WTC11 (cell line): ENCODE results near the gene HSPA12A. TPM values are rescaled to one million over a fixed set of nuclear protein-coding genes. Genes with fewer than 3 reads are reported as not detected.

Source experiments
- ATAC-seq: fragments of 200-7000 bp; cut with Tn5 transposase; 2 replicates; pipeline ENCODE4 v1.10.0; 2021; ENCODE audit warnings: mild to moderate bottlenecking, moderate library complexity
- CTCF ChIA-PET: fragments of 300-600 bp; sonication (Branson Sonifier 250); formaldehyde crosslinking; loops from one replicate; lab custom pipeline; 2021; ENCODE audit warnings: antibody characterized with exemption; lab: Charles Lee
- POLR2A ChIA-PET: fragments of 350-600 bp; sonication (Branson Sonifier 250); formaldehyde crosslinking; loops from one replicate; lab custom pipeline; 2021; ENCODE audit warnings: antibody characterized with exemption; lab: Charles Lee
- DNase-seq: peaks from one replicate; pipeline ENCODE4 v3.0.0; 2021; ENCODE audit warnings: low spot score
- H3K27ac Mint-ChIP-seq: 2 replicates; pipeline ENCODE4 v1.8.0; 2021; ENCODE audit warnings: mixed read lengths
- H3K27me3 Mint-ChIP-seq: 2 replicates; pipeline ENCODE4 v1.8.0; 2021; ENCODE audit warnings: low read depth, mild to moderate bottlenecking, moderate library complexity, mixed read lengths
- H3K36me3 Mint-ChIP-seq: 2 replicates; pipeline ENCODE4 v1.8.0; 2021; ENCODE audit warnings: mixed read lengths
- H3K4me1 Mint-ChIP-seq: 2 replicates; pipeline ENCODE4 v1.8.0; 2022; ENCODE audit warnings: mixed read lengths
- H3K4me3 Mint-ChIP-seq: 2 replicates; pipeline ENCODE4 v1.8.0; 2021; ENCODE audit warnings: mild to moderate bottlenecking, moderate library complexity, mixed read lengths
- H3K9me3 Mint-ChIP-seq: 2 replicates; pipeline ENCODE4 v1.8.0; 2021; ENCODE audit warnings: mixed read lengths
- ATF2 ChIP-seq: sonication (generic); formaldehyde crosslinking; IDR thresholded peaks from 2 replicates; pipeline ENCODE4 v1.8.1; 2022; ENCODE audit warnings: low read depth, missing genetic modification reagents, borderline replicate concordance
- CREB1 ChIP-seq: sonication (generic); formaldehyde crosslinking; IDR thresholded peaks from 2 replicates; pipeline ENCODE4 v1.8.0; 2023; ENCODE audit warnings: mild to moderate bottlenecking, missing genetic modification reagents
- FOXK1 ChIP-seq: sonication (generic); formaldehyde crosslinking; IDR thresholded peaks from 2 replicates; pipeline ENCODE4 v1.8.0; 2022; ENCODE audit warnings: mild to moderate bottlenecking, moderate library complexity, missing genetic modification reagents
- GABPB1 ChIP-seq: sonication (generic); formaldehyde crosslinking; IDR thresholded peaks from 2 replicates; pipeline ENCODE4 v1.8.1; 2023; ENCODE audit warnings: mild to moderate bottlenecking, missing genetic modification reagents
- GRHL2 ChIP-seq: fragments of 250-450 bp; sonication (Bioruptor Pico); IDR thresholded peaks from 2 replicates; pipeline ENCODE4 v1.8.0; 2022; ENCODE audit warnings: mild to moderate bottlenecking, moderate library complexity; ENCODE audit not compliant: insufficient replicate concordance, severe bottlenecking
- GTF2I ChIP-seq: fragments of 250-450 bp; sonication (Bioruptor Pico); conservative IDR thresholded peaks from 2 replicates; pipeline ENCODE4 v1.4.0; 2021; ENCODE audit warnings: mild to moderate bottlenecking
- HMGA2 ChIP-seq: fragments of 250-450 bp; sonication (Bioruptor Pico); IDR thresholded peaks from 2 replicates; pipeline ENCODE4 v1.4.0; 2021; ENCODE audit warnings: mild to moderate bottlenecking, moderate library complexity
- NFATC4 ChIP-seq: fragments of 250-450 bp; sonication (Bioruptor Pico); IDR thresholded peaks from 2 replicates; pipeline ENCODE4 v1.9.0; 2021; ENCODE audit warnings: mild to moderate bottlenecking
- NR3C1 ChIP-seq: sonication (generic); formaldehyde crosslinking; conservative IDR thresholded peaks from 2 replicates; pipeline ENCODE4 v1.8.1; 2023; ENCODE audit warnings: low read depth, mild to moderate bottlenecking, missing genetic modification reagents
- OVOL2 ChIP-seq: fragments of 250-450 bp; sonication (Bioruptor Pico); IDR thresholded peaks from 2 replicates; pipeline ENCODE4 v1.9.0; 2021; ENCODE audit warnings: mild to moderate bottlenecking, borderline replicate concordance
- SMAD4 ChIP-seq: sonication (generic); formaldehyde crosslinking; IDR thresholded peaks from 2 replicates; pipeline ENCODE4 v1.8.0; 2022; ENCODE audit warnings: mild to moderate bottlenecking, missing genetic modification reagents
- SOX15 ChIP-seq: fragments of 250-450 bp; sonication (Bioruptor Pico); IDR thresholded peaks from 2 replicates; pipeline ENCODE4 v1.9.0; 2021; ENCODE audit warnings: mild to moderate bottlenecking
- ZNF396 ChIP-seq: fragments of 250-450 bp; sonication (Bioruptor Pico); IDR thresholded peaks from 2 replicates; pipeline ENCODE4 v1.8.0; 2021; ENCODE audit warnings: mild to moderate bottlenecking, moderate library complexity, borderline replicate concordance
- ZNF416 ChIP-seq: fragments of 250-450 bp; sonication (Bioruptor Pico); IDR thresholded peaks from 2 replicates; pipeline ENCODE4 v1.9.0; 2021; ENCODE audit warnings: mild to moderate bottlenecking, inconsistent platforms
- total RNA-seq: library from RNA; stranded (reverse); gene quantifications from 3 replicates; pipeline ENCODE4 v1.2.3, GENCODE V29; 2021
- TF ChIP-seq, protein P1 (sequence below): sonication (generic); formaldehyde crosslinking; IDR thresholded peaks from 2 replicates; pipeline ENCODE4 v1.8.1; 2023; ENCODE audit warnings: mild to moderate bottlenecking, missing genetic modification reagents, borderline replicate concordance
- TF ChIP-seq, protein P2 (sequence below): fragments of 250-450 bp; sonication (Bioruptor Pico); IDR thresholded peaks from 2 replicates; pipeline ENCODE4 v1.9.0; 2021; ENCODE audit warnings: mild to moderate bottlenecking
- TF ChIP-seq, protein P3 (sequence below): fragments of 250-450 bp; sonication (Bioruptor Pico); IDR thresholded peaks from 2 replicates; pipeline ENCODE4 v1.9.0; 2021; ENCODE audit warnings: mild to moderate bottlenecking

HSPA12A gene
- total RNA-seq, 1 experiment from 2014 or later = 7.2 TPM

GRCh38 chr10:116728526-116729096 is 13.8 kb downstream of the HSPA12A start (continued):
- TF ChIP-seq, protein P1, sequence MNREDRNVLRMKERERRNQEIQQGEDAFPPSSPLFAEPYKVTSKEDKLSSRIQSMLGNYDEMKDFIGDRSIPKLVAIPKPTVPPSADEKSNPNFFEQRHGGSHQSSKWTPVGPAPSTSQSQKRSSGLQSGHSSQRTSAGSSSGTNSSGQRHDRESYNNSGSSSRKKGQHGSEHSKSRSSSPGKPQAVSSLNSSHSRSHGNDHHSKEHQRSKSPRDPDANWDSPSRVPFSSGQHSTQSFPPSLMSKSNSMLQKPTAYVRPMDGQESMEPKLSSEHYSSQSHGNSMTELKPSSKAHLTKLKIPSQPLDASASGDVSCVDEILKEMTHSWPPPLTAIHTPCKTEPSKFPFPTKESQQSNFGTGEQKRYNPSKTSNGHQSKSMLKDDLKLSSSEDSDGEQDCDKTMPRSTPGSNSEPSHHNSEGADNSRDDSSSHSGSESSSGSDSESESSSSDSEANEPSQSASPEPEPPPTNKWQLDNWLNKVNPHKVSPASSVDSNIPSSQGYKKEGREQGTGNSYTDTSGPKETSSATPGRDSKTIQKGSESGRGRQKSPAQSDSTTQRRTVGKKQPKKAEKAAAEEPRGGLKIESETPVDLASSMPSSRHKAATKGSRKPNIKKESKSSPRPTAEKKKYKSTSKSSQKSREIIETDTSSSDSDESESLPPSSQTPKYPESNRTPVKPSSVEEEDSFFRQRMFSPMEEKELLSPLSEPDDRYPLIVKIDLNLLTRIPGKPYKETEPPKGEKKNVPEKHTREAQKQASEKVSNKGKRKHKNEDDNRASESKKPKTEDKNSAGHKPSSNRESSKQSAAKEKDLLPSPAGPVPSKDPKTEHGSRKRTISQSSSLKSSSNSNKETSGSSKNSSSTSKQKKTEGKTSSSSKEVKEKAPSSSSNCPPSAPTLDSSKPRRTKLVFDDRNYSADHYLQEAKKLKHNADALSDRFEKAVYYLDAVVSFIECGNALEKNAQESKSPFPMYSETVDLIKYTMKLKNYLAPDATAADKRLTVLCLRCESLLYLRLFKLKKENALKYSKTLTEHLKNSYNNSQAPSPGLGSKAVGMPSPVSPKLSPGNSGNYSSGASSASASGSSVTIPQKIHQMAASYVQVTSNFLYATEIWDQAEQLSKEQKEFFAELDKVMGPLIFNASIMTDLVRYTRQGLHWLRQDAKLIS (CRISPR knock-in tag) = no peak
- TF ChIP-seq SOX15 (CRISPR knock-in tag) = no peak

DNA sequence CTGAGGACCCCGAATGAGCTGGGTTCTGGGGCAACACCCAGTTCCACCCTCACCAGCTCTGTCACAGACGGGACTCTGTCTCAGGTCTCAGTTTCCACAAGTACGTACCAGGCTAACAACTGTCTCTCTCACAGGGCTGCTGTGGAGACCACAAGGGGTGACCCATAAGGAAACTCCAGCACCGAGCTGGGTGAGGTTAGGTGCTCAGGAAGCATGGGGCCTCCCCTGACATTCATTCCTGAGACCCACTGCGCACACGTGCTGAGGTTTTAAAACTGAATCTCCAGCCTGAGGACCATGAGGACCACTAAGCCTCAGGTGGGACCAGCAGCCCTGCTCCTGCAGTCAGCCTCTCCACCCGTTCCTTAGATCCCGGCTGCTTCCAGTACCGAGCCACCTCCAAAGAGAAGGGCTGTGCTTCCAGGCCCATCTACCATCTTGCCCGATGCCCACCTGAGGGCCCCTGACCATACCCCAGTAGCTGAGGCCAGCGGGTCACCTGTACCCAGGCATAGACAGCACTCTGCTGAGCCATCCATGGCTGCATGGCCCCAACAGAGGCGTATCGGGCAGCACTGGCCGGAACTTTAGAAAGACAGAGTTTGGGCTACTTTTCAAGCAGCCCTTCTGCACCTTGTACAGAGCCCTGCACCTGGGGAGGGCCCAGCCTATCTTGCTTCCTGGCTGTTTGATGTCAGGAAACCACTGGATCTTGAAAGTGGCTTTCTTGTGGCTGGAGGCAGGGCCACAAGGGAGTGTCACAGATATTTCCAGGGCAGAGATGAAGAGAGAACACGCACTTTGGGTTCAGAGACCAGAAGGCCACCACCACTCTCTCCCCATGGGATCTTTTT is 18.7 kb downstream of the HSPA12A start:
- TF ChIP-seq NFATC4 (CRISPR knock-in tag) = no peak
- no peak for TF ChIP-seq NR3C1 (CRISPR knock-in tag)
- no peak for TF ChIP-seq SMAD4 (CRISPR knock-in tag)
- TF ChIP-seq GRHL2 = no peak
- TF ChIP-seq, protein P2, sequence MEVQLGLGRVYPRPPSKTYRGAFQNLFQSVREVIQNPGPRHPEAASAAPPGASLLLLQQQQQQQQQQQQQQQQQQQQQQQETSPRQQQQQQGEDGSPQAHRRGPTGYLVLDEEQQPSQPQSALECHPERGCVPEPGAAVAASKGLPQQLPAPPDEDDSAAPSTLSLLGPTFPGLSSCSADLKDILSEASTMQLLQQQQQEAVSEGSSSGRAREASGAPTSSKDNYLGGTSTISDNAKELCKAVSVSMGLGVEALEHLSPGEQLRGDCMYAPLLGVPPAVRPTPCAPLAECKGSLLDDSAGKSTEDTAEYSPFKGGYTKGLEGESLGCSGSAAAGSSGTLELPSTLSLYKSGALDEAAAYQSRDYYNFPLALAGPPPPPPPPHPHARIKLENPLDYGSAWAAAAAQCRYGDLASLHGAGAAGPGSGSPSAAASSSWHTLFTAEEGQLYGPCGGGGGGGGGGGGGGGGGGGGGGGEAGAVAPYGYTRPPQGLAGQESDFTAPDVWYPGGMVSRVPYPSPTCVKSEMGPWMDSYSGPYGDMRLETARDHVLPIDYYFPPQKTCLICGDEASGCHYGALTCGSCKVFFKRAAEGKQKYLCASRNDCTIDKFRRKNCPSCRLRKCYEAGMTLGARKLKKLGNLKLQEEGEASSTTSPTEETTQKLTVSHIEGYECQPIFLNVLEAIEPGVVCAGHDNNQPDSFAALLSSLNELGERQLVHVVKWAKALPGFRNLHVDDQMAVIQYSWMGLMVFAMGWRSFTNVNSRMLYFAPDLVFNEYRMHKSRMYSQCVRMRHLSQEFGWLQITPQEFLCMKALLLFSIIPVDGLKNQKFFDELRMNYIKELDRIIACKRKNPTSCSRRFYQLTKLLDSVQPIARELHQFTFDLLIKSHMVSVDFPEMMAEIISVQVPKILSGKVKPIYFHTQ = no peak
- H3K27ac Mint-ChIP-seq = no peak overlapping the region
- DNase-seq = no peak
- peaks cover 19% of the 10 kb centered on the region for H3K4me1 Mint-ChIP-seq
- CTCF ChIA-PET = interaction anchor here (1.2 kb wide), 1 partner anchor 65 kb away, joined by 3 read pairs; no protein-coding TSS in a partner anchor
- no peak for ATAC-seq
- H3K4me3 Mint-ChIP-seq = no peak overlapping the region
- POLR2A ChIA-PET = no interaction called here
- no peaks in the 10 kb centered on the region for H3K9me3 Mint-ChIP-seq
- H3K27me3 Mint-ChIP-seq = no peaks in the 10 kb centered on the region
- H3K36me3 Mint-ChIP-seq = no peaks in the 10 kb centered on the region

DNA sequence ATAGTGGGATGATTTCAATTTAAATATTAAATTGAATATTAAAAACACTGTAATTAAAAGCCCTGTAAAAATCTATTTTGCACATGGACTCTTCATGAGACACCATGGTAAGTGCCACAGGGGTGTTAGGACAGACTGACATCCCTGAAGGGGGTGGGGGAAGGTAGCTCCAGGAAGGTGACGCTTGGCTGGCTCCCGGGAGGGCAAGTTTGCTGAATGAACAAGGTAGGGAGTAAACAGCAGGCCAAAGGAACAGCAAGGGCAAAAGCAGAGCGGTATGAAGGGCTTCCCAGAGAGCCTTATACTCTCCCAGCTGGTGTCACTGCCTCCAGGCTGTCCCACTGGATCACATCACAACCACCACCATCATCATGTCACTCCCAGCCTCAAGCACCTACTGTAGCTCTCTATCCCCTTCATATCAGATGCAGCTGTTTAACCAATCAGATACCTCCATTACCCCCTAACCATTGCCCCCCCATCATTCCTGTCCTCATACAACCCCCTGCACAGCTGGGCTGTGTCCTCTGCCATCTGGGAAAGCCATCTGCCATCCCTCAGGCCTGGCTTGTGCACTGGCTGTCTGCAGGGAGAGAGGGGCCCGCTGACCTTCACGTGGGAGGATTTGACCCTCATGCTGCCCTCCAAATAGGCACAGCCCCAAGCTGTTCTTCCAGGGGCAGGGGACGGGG is 19.5 kb downstream of the HSPA12A start:
- POLR2A ChIA-PET = no interaction called here
- H3K27ac Mint-ChIP-seq = no peak overlapping the region

More for the DNA sequence above, 19.5 kb downstream of the HSPA12A start:
- H3K4me3 Mint-ChIP-seq = no peak overlapping the region
- no peaks in the 10 kb centered on the region for H3K9me3 Mint-ChIP-seq
- ATAC-seq = no peak
- no peaks in the 10 kb centered on the region for H3K36me3 Mint-ChIP-seq
- DNase-seq = no peak
- H3K4me1 Mint-ChIP-seq = peaks cover 19% of the 10 kb centered on the region
- CTCF ChIA-PET = no interaction called here
- no peak for TF ChIP-seq ZNF416
- no peak for TF ChIP-seq HMGA2 (CRISPR knock-in tag)
- TF ChIP-seq, protein P2 = no peak
- TF ChIP-seq, protein P3, sequence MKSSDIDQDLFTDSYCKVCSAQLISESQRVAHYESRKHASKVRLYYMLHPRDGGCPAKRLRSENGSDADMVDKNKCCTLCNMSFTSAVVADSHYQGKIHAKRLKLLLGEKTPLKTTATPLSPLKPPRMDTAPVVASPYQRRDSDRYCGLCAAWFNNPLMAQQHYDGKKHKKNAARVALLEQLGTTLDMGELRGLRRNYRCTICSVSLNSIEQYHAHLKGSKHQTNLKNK (CRISPR knock-in tag) = no peak
- no peak for TF ChIP-seq OVOL2
- no peak for TF ChIP-seq FOXK1 (CRISPR knock-in tag)
- TF ChIP-seq ZNF396 (CRISPR knock-in tag) = no peak
- TF ChIP-seq CREB1 = no peak
- TF ChIP-seq ATF2 (CRISPR knock-in tag) = no peak
- no peak for TF ChIP-seq GABPB1 (CRISPR knock-in tag)
- TF ChIP-seq GTF2I (CRISPR knock-in tag) = no peak
- no peaks in the 10 kb centered on the region for H3K27me3 Mint-ChIP-seq
